ENCODE results near the gene TMEM72. TPM values are rescaled to one million over a fixed set of nuclear protein-coding genes. Genes with fewer than 3 reads are reported as not detected.

Gene TMEM72
- total RNA-seq, 4 donors from 2014 or later, result 0.35 TPM; not detected in 3

DNA sequence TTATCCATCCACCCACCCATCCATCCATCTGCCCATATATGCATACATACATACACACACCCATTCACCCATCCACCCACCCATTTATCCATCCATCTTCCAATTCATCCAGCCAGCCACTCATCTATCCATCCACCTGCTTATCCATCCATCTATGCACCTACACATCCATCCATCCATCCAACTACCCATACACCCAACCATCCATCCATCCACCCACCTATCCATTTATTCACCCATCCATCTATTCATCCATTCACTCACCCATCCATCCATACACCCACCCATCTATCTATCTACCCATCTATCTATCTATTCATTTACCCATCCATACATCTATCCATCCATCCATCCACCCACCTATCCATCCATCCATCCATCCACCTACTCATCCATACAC is 17.3 kb downstream of the TMEM72 start:
- peaks cover 0 to 18% (median 6%) of the 10 kb centered on the region in 3 donors for H3K4me1 ChIP-seq
- TF ChIP-seq EP300 (IDR thresholded peaks at IDR 0.05), result no peak
- no peak for TF ChIP-seq POLR2A (IDR thresholded peaks at IDR 0.05)
- TF ChIP-seq POLR2AphosphoS5 (IDR thresholded peaks at IDR 0.05), result no peak
- no peak for TF ChIP-seq CTCF (IDR thresholded peaks at IDR 0.05)
- no peaks in the 10 kb centered on the region for H3K9me3 ChIP-seq
- H3K27ac ChIP-seq, result no peak overlapping the region
- H3K4me3 ChIP-seq, result no peak overlapping the region
- H3K27me3 ChIP-seq, result no peaks in the 10 kb centered on the region
- ATAC-seq, result no peak
- no peaks in the 10 kb centered on the region for H3K36me3 ChIP-seq

GRCh38 chr10:44929356-44930255 is 18.5 kb downstream of the TMEM72 start:
- no peak overlapping the region for H3K27ac ChIP-seq
- no peak for ATAC-seq
- H3K9me3 ChIP-seq, result no peaks in the 10 kb centered on the region
- no peaks in the 10 kb centered on the region for H3K36me3 ChIP-seq
- 89 to 92% methylated on average over 4 to 6 of the region's 8 CpGs for WGBS, 2 donors (ENCODE audit: low coverage in 1 of 2)
- H3K4me1 ChIP-seq, result peaks cover 0 to 27% (median 6%) of the 10 kb centered on the region in 3 donors
- H3K4me3 ChIP-seq, result no peak overlapping the region
- H3K27me3 ChIP-seq, result no peaks in the 10 kb centered on the region
- no peak for TF ChIP-seq EP300 (IDR thresholded peaks at IDR 0.05)
- TF ChIP-seq POLR2A (IDR thresholded peaks at IDR 0.05), result no peak
- TF ChIP-seq CTCF (IDR thresholded peaks at IDR 0.05), result no peak
- no peak for TF ChIP-seq POLR2AphosphoS5 (IDR thresholded peaks at IDR 0.05)

DNA sequence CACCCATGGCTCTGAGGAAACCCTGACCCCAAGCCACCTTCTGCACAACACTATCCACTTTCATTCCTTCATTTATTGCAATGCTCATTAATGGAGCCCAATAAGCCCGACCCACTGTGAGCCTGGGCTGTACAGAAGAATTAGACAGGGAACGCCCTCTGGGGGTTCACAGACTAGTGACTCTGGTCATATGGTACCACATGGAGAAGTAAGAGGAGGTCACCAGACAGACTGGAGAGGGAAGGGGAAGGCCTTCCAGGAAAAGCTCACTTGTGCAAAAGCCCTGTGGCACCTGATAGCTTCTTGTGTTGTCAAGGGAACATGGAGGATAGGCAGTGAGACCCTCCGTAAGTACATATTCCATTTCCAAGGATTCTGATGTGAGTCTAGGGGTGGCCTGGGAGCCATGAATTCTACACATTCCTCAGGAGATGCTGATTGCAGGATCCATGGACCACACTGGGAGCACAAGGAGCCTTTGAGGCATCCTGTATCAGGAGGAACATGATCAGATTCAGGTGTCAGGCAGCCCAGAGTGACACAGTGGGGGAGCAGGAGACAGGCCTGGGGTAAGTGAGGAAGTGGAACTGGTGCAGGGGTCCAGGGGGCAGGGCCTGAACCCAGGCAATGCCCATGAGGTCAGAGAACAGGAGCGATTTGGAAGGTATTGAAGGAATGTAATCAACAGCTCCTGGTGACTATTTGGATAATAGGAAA is 19.9 kb downstream of the TMEM72 start:
- Histone ChIP-seq H3K4me3 (no peak overlapping the region), H3K27ac (no peak overlapping the region), H3K27me3 (no peaks in the 10 kb centered on the region), H3K9me3 (no peaks in the 10 kb centered on the region), H3K36me3 (no peaks in the 10 kb centered on the region), H3K4me1 (peaks cover 0 to 42% (median 15%) of the 10 kb centered on the region in 3 donors)
- no peak for ATAC-seq
- WGBS, 2 donors (ENCODE audit: low coverage in 1 of 2), result 40 to 73% methylated on average over 1 of the region's 4 CpGs
- TF ChIP-seq POLR2A (IDR thresholded peaks at IDR 0.05) (no peak), EP300 (IDR thresholded peaks at IDR 0.05) (no peak), POLR2AphosphoS5 (IDR thresholded peaks at IDR 0.05) (no peak), CTCF (IDR thresholded peaks at IDR 0.05) (no peak)

DNA sequence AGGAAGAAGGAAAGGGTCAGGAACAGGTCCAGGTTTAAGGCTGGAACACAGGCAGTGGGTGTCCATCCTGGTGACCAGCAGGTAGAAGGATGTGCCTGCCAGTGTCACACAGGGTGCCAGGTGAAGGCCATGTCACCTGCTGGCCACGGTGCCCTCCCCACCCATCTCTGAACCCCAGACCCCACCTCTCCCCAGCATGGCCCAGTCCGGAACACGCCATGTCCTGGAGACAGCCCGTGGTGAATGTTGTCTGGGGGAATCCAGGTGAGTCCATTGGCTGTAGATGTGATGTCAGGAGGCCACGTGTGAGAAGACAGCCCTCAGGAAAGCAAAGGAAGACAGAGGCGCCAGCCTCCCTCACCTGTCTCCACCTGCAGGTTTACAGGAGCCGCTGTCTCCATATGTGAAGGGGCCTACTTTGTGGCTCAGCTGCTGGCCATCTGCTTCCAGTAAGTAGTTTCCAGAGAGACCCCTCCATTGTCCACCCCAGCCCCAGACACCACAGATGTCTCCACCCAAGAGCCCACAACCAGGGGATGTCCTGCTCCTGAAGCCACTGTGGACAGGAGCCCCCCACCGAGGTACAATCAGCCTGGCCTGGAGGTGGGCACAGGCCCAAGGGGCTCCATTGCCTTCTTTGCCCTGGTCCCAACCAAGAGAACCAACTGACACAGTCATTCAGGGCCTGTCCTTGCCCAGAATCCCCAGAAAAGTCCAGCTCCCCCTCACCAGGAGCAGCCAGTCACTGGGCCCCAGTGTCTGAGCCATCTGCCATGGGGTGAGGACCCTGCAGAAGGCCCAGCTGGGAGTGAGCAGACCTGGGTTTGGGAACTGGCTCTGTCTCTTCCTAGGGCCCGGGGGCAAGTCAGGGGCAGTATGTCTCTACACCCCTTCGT is 20.7 kb downstream of the TMEM72 start:
- H3K36me3 ChIP-seq, result no peaks in the 10 kb centered on the region
- no peaks in the 10 kb centered on the region for H3K27me3 ChIP-seq
- peaks cover 0 to 46% (median 15%) of the 10 kb centered on the region in 3 donors for H3K4me1 ChIP-seq
- H3K27ac ChIP-seq, result peak overlapping the region in 1 of 4 donors; percentile 72
- WGBS, 2 donors (ENCODE audit: low coverage in 1 of 2), result 90% methylated on average over 2 of the region's 10 CpGs; no CpG with 5 or more reads in 1 of the 2 donors
- H3K4me3 ChIP-seq, result no peak overlapping the region
- TF ChIP-seq POLR2AphosphoS5 (IDR thresholded peaks at IDR 0.05) (no peak), CTCF (IDR thresholded peaks at IDR 0.05) (no peak), POLR2A (IDR thresholded peaks at IDR 0.05) (no peak)
- no peaks in the 10 kb centered on the region for H3K9me3 ChIP-seq
- ATAC-seq, result no peak
